ENCODE measurements around the gene TMEM120A. TPM values are rescaled to one million over a fixed set of nuclear protein-coding genes. Genes with fewer than 3 reads are reported as not detected.

The TMEM120A gene
- total RNA-seq, 6 experiments from 2014 or later = 35.5 to 47.3 (median 37.2) TPM

- Mint-ChIP-seq H3K9me3 (no peaks in the 10 kb centered on the region), H3K4me1 (ENCODE audit: low read depth) (peaks cover 15% of the 10 kb centered on the region), H3K27ac (no peak overlapping the region), H3K4me3 (no peak overlapping the region), H3K27me3 (ENCODE audit: insufficient read depth) (peaks cover 1% of the 10 kb centered on the region; the same call in 1 of the 2 replicates), H3K36me3 (ENCODE audit: low read depth) (peaks cover 5% of the 10 kb centered on the region; the same call in 1 of the 2 replicates)
- no peak for TF ChIP-seq CTCF (IDR thresholded peaks at IDR 0.05)
- no peak for DNase-seq
Measured at GRCh38 chr7:75950111-75950681, 44.2 kb downstream of the TMEM120A start.

GRCh38 chr7:75948179-75948578 is 46.2 kb downstream of the TMEM120A start:
- TF ChIP-seq CTCF (IDR thresholded peaks at IDR 0.05) = no peak
- Mint-ChIP-seq H3K36me3 (ENCODE audit: low read depth) (peaks cover 6% of the 10 kb centered on the region), H3K9me3 (no peaks in the 10 kb centered on the region), H3K27me3 (ENCODE audit: insufficient read depth) (peaks cover 1% of the 10 kb centered on the region; the same call in 1 of the 2 replicates), H3K4me3 (no peak overlapping the region), H3K4me1 (ENCODE audit: low read depth) (peaks cover 35% of the 10 kb centered on the region), H3K27ac (no peak overlapping the region)
- DNase-seq = no peak

- H3K9me3 Mint-ChIP-seq = no peaks in the 10 kb centered on the region
- no peak overlapping the region for H3K27ac Mint-ChIP-seq
- H3K27me3 Mint-ChIP-seq (ENCODE audit: insufficient read depth) = no peaks in the 10 kb centered on the region
- no peak for DNase-seq
- H3K36me3 Mint-ChIP-seq (ENCODE audit: low read depth) = peaks cover 8% of the 10 kb centered on the region
- H3K4me3 Mint-ChIP-seq = no peak overlapping the region
- no peak for TF ChIP-seq CTCF (IDR thresholded peaks at IDR 0.05)
- peaks cover 32% of the 10 kb centered on the region for H3K4me1 Mint-ChIP-seq (ENCODE audit: low read depth)
Measured at GRCh38 chr7:75946207-75946855, 48.1 kb downstream of the TMEM120A start.

- H3K27me3 Mint-ChIP-seq (ENCODE audit: insufficient read depth) = no peaks in the 10 kb centered on the region
- peak overlapping the region; percentile 38 for H3K27ac Mint-ChIP-seq
- H3K4me1 Mint-ChIP-seq (ENCODE audit: low read depth) = peaks cover 31% of the 10 kb centered on the region
- H3K36me3 Mint-ChIP-seq (ENCODE audit: low read depth) = peaks cover 11% of the 10 kb centered on the region
- DNase-seq = peak; percentile 46
- H3K4me3 Mint-ChIP-seq = peak overlapping the region; percentile 11; the same call in 1 of the 2 replicates
- no peaks in the 10 kb centered on the region for H3K9me3 Mint-ChIP-seq
- no peak; the same call in 1 of the 2 replicates for TF ChIP-seq CTCF (IDR thresholded peaks at IDR 0.05)
Measured at GRCh38 chr7:75945297-75946168, 48.9 kb downstream of the TMEM120A start.

- Mint-ChIP-seq H3K36me3 (ENCODE audit: low read depth) (peaks cover 11% of the 10 kb centered on the region), H3K27ac (no peak overlapping the region), H3K4me3 (no peak overlapping the region), H3K9me3 (no peaks in the 10 kb centered on the region), H3K4me1 (ENCODE audit: low read depth) (peaks cover 31% of the 10 kb centered on the region), H3K27me3 (ENCODE audit: insufficient read depth) (no peaks in the 10 kb centered on the region)
- TF ChIP-seq CTCF (IDR thresholded peaks at IDR 0.05) = no peak
- DNase-seq = no peak
Measured at GRCh38 chr7:75944507-75944906, 49.9 kb downstream of the TMEM120A start.
